Ovary (tissue), 9 donors: ENCODE results near the gene JAK2. TPM values are rescaled to one million over a fixed set of nuclear protein-coding genes. Genes with fewer than 3 reads are reported as not detected.
"Not testable (repeated sequence)": the region's sequence is repeated elsewhere in the genome, so short reads cannot be mapped to it uniquely, and the experiment has no call there.

ENCODE experiments used
- DNase-seq, 5 donors: peaks; one replicate each; pipeline ENCODE4 v3.0.0-alpha.2; 2019 to 2020
- H3K27ac ChIP-seq, 2 donors: fragments of 200-600 bp; one replicate each; pipeline versions ENCODE4 v1.5.1 to v1.8.0; 2019 to 2022
- H3K27me3 ChIP-seq: fragments of 200-600 bp; one replicate; pipeline ENCODE4 v1.8.0; 2022
- H3K36me3 ChIP-seq: fragments of 200-600 bp; sonication (generic); one replicate; pipeline ENCODE4 v1.5.1; 2019
- H3K4me1 ChIP-seq: one replicate; pipeline ENCODE4 v1.8.1; 2013; ENCODE audit warnings: mild to moderate bottlenecking, moderate library complexity; ENCODE audit not compliant: insufficient read depth
- H3K4me3 ChIP-seq: fragments of 200-600 bp; sonication (generic); one replicate; pipeline ENCODE4 v1.5.1; 2017
- H3K9me3 ChIP-seq, 2 donors: fragments of 200-600 bp in 1 of 2; sonication (generic) in 1 of 2; one replicate each; pipeline versions ENCODE4 v1.5.1 to v1.8.1; 2013 to 2019; ENCODE audit warnings: mild to moderate bottlenecking in 1 of 2, moderate library complexity in 1 of 2
- EP300 ChIP-seq: sonication (generic); formaldehyde crosslinking; IDR thresholded peaks from one replicate; pipeline ENCODE4 v1.6.1; 2017; ENCODE audit warnings: antibody characterized with exemption
- POLR2A ChIP-seq: fragments of 450-650 bp; IDR thresholded peaks from one replicate; pipeline ENCODE4 v1.6.1; 2017; ENCODE audit warnings: antibody characterized with exemption, mild to moderate bottlenecking, moderate library complexity
- WGBS, 3 donors: extraction: QIAGEN DNeasy Blood & Tissue Kit in 1 of 3; methylation state at CpG; one replicate each; pipeline versions ENCODE4 v1.1.5 to v1.1.7; 2013 to 2017; 5-methylcytosine and 5-hydroxymethylcytosine counted together
- intact Hi-C, 4 donors: fragments of 100-400 bp; cut with DNase I; formaldehyde crosslinking; loops; one replicate each; pipeline versions ENCODE4 v1.11.0 to v1.15.1; 2022 to 2023
- polyA plus RNA-seq, 2 donors: library from polyadenylated mRNA; stranded (reverse); fragments of 200-250 nt in 1 of 2; fragments of 350-450 nt in 1 of 2; fragmentation: Illumina TruSeq in 1 of 2; extraction: RNeasy Lipid Tissue Mini Kit (QIAGEN cat#74804) in 1 of 2; gene quantifications; one replicate each; pipeline ENCODE4 v1.2.3, GENCODE V29; 2013 to 2014
- total RNA-seq, 7 donors: library from RNA; depleted of rRNA in 2 of 7; stranded (reverse); fragments of >200 nt in 2 of 7; fragmentation: NEBNext Ultra II Directional in 3 of 7; extraction: Animal tissue kit (Norgen Biotek cat#: 25700) in 3 of 7; gene quantifications; one replicate each; pipeline versions ENCODE4 v1.1.0 to v1.2.4, GENCODE V29; 2016 to 2023
- TF ChIP-seq, protein P1 (sequence below), 3 donors: fragments of 450-650 bp in 2 of 3; fragments of 200-600 bp in 1 of 3; IDR thresholded peaks; one replicate each; pipeline versions ENCODE4 v1.5.1 to v1.8.0; 2016 to 2022; ENCODE audit warnings: antibody characterized with exemption in 3 of 3, mild to moderate bottlenecking in 1 of 3
- donor health status: DM: no; HTN: no; CAD: no; lungs with moderate emphysema.
- donor health status: DM: no; HTN: no; CAD: no.
- donor health status: Bipolar disorder and iron deficiency.
- donor health status: DM: yes; HTN: yes; CAD: no.
- donor health status: DM: no; HTN: no; CAD: no.
- donor health status: DM: yes; HTN: yes; CAD: no.

The JAK2 gene
- total and polyA plus RNA-seq, 9 donors = 8.6 to 31.4 (median 18.4) TPM

DNA sequence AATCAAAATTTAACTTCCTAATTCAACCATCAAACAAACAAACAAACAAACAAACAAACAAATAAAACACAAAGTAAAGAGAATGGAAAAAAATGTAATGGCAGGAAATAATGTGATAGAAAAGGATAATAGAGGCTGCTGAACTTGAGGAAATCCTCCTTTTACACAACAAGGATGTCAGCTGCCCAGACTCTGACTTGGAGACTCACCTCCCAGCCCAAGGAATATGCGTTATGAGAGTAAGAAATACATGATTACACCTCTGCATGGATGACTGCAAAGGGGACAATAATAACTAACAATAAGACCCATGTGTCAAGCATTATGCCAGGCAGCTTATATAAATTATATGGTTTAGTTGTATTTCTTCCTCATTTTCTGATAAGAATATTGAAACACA is 46.6 kb upstream of the JAK2 start:
- H3K4me3 ChIP-seq = no peak overlapping the region
- H3K9me3 ChIP-seq = no peaks in the 10 kb centered on the region
- intact Hi-C loops = no loop called here
- H3K4me1 ChIP-seq = peaks cover 10% of the 10 kb centered on the region
- no peak for DNase-seq
- TF ChIP-seq, protein P1, sequence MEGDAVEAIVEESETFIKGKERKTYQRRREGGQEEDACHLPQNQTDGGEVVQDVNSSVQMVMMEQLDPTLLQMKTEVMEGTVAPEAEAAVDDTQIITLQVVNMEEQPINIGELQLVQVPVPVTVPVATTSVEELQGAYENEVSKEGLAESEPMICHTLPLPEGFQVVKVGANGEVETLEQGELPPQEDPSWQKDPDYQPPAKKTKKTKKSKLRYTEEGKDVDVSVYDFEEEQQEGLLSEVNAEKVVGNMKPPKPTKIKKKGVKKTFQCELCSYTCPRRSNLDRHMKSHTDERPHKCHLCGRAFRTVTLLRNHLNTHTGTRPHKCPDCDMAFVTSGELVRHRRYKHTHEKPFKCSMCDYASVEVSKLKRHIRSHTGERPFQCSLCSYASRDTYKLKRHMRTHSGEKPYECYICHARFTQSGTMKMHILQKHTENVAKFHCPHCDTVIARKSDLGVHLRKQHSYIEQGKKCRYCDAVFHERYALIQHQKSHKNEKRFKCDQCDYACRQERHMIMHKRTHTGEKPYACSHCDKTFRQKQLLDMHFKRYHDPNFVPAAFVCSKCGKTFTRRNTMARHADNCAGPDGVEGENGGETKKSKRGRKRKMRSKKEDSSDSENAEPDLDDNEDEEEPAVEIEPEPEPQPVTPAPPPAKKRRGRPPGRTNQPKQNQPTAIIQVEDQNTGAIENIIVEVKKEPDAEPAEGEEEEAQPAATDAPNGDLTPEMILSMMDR (IDR thresholded peaks at IDR 0.05) = no peak
- no peak for TF ChIP-seq EP300
- TF ChIP-seq POLR2A = no peak
- H3K27me3 ChIP-seq = no peaks in the 10 kb centered on the region
- 91 to 97% (median 95%) methylated on average over 1 of the region's 1 CpG for WGBS, 3 donors
- H3K36me3 ChIP-seq = no peaks in the 10 kb centered on the region
- H3K27ac ChIP-seq = no peak overlapping the region

DNA sequence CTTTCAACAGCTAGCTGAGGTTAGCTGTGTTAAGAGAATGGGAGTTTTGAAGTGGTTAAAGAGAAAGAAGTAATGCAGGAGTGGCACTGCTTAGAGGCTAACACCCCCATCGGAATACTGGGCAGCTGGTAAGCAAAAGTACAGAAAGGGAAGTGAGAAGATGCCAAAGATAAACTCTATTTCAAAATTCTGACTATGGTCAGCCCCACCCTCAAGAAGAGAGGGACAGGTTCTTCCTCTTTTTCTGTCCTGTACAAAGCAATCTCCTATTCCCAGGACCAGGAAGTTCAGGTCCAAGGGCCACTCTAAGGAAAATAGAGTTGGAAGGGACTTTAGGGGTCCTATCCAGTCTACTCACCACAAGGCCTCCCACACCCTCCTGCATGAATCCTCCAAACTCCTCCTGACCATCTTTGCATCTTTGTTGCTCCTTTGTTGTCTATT is 45.9 kb upstream of the JAK2 start:
- Histone ChIP-seq H3K9me3 (no peaks in the 10 kb centered on the region), H3K36me3 (no peaks in the 10 kb centered on the region), H3K27me3 (no peaks in the 10 kb centered on the region), H3K4me3 (no peak overlapping the region), H3K27ac (no peak overlapping the region), H3K4me1 (peaks cover 10% of the 10 kb centered on the region)
- WGBS, 3 donors = 79 to 90% (median 89%) methylated on average over 1 of the region's 1 CpG
- TF ChIP-seq, protein P1 (IDR thresholded peaks at IDR 0.05) = no peak
- TF ChIP-seq POLR2A (no peak), EP300 (no peak)
- DNase-seq = no peak
- intact Hi-C loops = no loop called here

DNA sequence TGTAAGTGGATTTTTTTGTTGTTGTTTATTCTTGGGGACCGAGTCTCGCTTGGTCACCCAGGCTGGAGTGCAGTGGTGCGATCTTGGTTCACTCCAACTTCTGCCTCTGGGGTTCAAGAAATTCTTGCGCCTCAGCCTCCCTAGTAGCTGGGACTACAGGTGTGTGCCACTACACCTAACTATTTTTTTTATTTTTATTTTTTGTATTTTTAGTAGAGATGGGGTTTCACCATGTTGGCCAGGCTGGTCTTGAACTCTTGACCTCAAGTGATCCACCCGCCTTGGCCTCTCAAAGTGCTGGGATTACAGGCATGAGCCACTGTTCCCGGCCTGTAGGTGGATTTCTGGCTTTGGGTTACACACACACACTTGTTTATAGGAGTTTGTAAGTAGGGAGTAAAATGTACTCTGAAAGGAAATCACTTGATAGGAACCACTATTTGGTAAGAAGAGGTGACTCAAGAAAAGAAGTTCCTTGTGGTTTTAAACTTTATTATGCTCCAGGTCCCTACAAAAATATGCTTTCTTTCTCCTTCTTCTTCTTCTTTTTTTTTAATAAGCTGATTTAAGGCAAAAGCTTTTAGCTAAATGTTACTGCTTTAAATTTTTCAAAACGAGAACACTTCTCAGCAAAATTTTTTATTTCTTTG is 42.9 kb upstream of the JAK2 start:
- H3K36me3 ChIP-seq, H3K9me3 ChIP-seq, H3K27me3 ChIP-seq, intact Hi-C loops, H3K4me3 ChIP-seq, H3K27ac ChIP-seq, H3K4me1 ChIP-seq, DNase-seq: not testable (repeated sequence)
- 67 to 68% (median 68%) methylated on average over 7 of the region's 7 CpGs for WGBS, 3 donors

DNA sequence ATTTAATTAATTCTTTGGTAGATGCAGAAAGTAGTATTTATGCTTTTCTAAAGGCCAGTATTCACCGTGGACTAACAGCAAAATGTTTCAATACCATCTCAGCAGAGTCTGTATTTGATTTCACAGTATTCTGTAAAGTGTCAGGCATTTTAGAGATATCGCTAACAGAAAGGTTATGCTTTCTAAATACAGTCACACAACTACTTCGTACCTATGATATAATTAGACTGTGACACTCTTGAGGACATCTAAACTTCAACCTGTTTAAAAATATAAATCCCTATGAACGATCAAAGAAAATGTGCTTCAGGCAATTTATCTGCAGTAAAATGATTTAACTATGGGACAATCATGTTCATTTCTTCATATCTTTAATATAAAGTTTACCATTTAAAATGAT is 41.7 kb upstream of the JAK2 start:
- Histone ChIP-seq H3K4me3 (no peak overlapping the region), H3K27ac (no peak overlapping the region), H3K4me1 (peaks cover 1% of the 10 kb centered on the region), H3K36me3 (no peaks in the 10 kb centered on the region), H3K27me3 (no peaks in the 10 kb centered on the region), H3K9me3 (no peaks in the 10 kb centered on the region)
- TF ChIP-seq, protein P1 (IDR thresholded peaks at IDR 0.05) = no peak
- TF ChIP-seq POLR2A (no peak), EP300 (no peak)
- intact Hi-C loops = no loop called here
- no peak for DNase-seq
- 83 to 90% (median 83%) methylated on average over 4 of the region's 4 CpGs for WGBS, 3 donors

DNA sequence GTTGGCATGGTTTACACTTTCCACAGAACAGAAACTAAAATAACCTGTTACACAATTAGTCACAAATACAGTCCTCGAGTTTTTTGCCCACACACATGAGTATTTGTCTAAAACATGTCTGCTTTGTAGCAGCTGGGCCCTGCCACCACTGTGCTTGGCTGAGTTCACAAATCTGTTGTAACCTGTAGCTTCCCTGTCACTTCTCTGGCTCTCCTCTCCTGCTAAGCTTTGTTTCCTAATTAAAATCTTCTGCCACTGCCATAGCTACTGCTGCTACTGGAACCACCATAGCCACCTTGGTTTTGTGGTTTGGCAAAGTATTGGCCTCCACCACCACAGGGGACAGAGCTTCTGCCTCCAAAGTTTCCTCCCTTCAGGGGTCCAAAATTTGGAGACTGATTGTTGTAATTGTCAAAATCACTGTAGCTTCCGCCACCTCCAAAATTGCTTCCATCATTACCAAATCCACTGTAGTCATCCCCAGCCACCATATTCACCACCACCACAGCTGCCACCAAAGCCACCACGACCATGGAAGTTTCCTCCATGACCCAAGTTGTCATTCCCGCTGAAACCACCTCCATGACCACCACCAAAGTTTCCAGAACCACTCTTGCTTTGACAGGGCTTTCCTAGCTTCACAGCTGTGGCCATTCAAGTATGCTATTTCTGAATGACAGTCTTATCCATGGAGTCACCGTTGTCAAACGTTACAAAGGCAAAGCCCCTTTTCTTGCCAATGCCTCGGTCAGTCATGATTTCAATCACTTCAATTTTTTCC is 40.5 kb upstream of the JAK2 start:
- intact Hi-C loops, DNase-seq, H3K27me3 ChIP-seq, H3K27ac ChIP-seq, H3K9me3 ChIP-seq, H3K36me3 ChIP-seq, H3K4me3 ChIP-seq, H3K4me1 ChIP-seq: not testable (repeated sequence)
- 87 to 93% (median 90%) methylated on average over 7 of the region's 7 CpGs for WGBS, 3 donors
